ENCODE results near the gene USH2A. TPM values are rescaled to one million over a fixed set of nuclear protein-coding genes. Genes with fewer than 3 reads are reported as not detected.

Gene USH2A
- total RNA-seq, 1 donor from 2014 or later, result not detected

DNA sequence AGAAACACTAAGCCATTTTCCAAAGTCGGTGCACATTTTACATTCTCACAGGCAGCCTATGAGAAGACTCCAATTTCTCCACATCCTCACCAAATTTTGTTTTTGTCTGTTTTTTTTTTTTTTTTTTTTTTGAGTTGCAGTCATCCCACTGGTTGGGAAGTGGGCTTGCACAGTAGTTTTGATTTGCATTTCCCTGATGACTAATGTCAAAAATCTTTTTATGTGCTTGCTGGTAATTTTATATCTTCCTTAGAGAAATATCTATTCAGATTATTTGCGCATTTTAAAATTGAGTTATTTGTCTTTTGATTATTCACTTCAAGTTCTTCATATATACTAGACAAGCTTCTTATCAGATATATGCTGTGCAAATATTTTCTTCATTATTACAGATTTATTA, 141.5 kb downstream of the USH2A start:
- Histone ChIP-seq H3K27me3 (ENCODE audit: control insufficient read depth, insufficient read depth, low read length) (no peaks in the 10 kb centered on the region), H3K36me3 (ENCODE audit: control insufficient read depth, insufficient read depth, low read length) (no peaks in the 10 kb centered on the region), H3K4me3 (ENCODE audit: low read depth, low read length) (no peak overlapping the region)
- TF ChIP-seq, protein P1, sequence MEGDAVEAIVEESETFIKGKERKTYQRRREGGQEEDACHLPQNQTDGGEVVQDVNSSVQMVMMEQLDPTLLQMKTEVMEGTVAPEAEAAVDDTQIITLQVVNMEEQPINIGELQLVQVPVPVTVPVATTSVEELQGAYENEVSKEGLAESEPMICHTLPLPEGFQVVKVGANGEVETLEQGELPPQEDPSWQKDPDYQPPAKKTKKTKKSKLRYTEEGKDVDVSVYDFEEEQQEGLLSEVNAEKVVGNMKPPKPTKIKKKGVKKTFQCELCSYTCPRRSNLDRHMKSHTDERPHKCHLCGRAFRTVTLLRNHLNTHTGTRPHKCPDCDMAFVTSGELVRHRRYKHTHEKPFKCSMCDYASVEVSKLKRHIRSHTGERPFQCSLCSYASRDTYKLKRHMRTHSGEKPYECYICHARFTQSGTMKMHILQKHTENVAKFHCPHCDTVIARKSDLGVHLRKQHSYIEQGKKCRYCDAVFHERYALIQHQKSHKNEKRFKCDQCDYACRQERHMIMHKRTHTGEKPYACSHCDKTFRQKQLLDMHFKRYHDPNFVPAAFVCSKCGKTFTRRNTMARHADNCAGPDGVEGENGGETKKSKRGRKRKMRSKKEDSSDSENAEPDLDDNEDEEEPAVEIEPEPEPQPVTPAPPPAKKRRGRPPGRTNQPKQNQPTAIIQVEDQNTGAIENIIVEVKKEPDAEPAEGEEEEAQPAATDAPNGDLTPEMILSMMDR (IDR thresholded peaks at IDR 0.05; ENCODE audit: insufficient read depth, low read length, poor library complexity, severe bottlenecking), result no peak
- no peak for DNase-seq (ENCODE audit: low read depth)

DNA sequence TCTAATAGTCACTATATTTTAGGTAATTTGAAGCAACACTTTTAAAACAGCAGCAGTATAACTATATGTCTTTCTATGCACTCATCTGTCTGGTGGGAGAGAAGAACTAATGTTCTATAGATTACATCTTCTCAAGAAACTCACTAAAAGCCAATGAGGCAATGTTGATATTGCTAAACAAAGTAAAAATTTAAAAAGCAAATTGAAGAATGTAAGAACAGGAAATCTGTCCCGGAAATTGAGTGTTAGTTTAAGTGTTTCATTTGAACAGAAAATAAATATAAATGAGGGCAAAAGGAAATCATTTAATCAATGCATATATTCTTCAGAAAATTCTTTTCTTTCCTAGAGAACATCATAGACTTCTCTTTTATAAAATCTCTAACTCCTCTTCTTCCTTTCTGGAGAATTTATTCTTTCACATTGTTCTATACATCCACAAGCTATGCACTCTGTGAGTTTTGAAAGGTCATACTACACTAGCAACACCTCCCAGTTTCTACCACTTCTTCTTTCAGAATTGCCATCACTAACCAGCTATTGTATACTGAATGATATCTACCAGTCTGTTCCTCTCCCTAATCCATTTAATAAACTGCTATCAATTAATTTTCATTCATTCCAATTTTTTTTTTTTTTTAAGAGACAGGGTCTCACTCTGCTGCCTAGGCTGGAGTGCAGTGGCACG, 153.0 kb downstream of the USH2A start:
- no peaks in the 10 kb centered on the region for H3K27me3 ChIP-seq (ENCODE audit: control insufficient read depth, insufficient read depth, low read length)
- TF ChIP-seq, protein P1 (IDR thresholded peaks at IDR 0.05; ENCODE audit: insufficient read depth, low read length, poor library complexity, severe bottlenecking), result no peak
- no peak overlapping the region for H3K4me3 ChIP-seq (ENCODE audit: low read depth, low read length)
- no peak for DNase-seq (ENCODE audit: low read depth)
- H3K36me3 ChIP-seq (ENCODE audit: control insufficient read depth, insufficient read depth, low read length), result no peaks in the 10 kb centered on the region

DNA sequence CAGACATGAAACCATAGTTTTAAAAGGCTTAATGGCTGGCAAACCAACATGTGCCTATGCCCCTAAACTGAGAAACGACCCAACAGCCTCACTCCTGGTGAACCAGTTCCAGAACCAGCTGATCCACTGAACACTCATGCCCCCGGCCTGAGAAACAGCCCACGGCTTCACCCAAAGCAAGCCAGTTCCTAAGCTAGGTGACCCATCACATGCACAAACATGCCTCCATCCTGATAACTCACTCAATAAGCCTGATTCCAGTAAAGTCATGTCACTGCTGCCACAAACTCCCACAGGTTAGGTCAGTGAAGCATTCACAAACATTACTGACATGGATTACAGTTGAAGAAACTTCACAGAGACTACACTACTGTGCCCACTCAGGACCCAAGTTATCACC, 161.6 kb downstream of the USH2A start:
- no peaks in the 10 kb centered on the region for H3K27me3 ChIP-seq (ENCODE audit: control insufficient read depth, insufficient read depth, low read length)
- TF ChIP-seq, protein P1 (IDR thresholded peaks at IDR 0.05; ENCODE audit: insufficient read depth, low read length, poor library complexity, severe bottlenecking), result no peak
- DNase-seq (ENCODE audit: low read depth), result no peak
- H3K36me3 ChIP-seq (ENCODE audit: control insufficient read depth, insufficient read depth, low read length), result no peaks in the 10 kb centered on the region
- H3K4me3 ChIP-seq (ENCODE audit: low read depth, low read length), result no peak overlapping the region

DNA sequence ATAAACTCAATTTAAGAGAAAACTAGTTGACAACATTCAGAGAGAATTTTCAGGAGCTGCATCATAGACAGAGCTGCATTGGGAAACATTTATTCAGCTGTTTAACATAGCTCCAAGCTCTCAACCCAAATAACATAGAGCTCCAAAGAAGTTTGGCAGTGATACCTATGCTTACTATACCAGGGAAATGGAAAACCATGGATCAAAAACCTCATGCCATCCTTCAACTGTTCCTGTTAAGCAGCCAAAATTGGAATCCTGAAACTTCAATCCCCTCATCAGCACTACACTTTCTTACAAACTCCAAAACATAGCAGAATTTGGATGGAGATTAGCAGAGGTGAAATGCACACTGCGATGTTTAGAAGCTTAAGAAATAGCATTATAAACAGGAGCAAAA, 164.4 kb downstream of the USH2A start:
- DNase-seq (ENCODE audit: low read depth), result no peak
- Histone ChIP-seq H3K4me3 (ENCODE audit: low read depth, low read length) (no peak overlapping the region), H3K27me3 (ENCODE audit: control insufficient read depth, insufficient read depth, low read length) (no peaks in the 10 kb centered on the region), H3K36me3 (ENCODE audit: control insufficient read depth, insufficient read depth, low read length) (no peaks in the 10 kb centered on the region)
- TF ChIP-seq, protein P1 (IDR thresholded peaks at IDR 0.05; ENCODE audit: insufficient read depth, low read length, poor library complexity, severe bottlenecking), result no peak

DNA sequence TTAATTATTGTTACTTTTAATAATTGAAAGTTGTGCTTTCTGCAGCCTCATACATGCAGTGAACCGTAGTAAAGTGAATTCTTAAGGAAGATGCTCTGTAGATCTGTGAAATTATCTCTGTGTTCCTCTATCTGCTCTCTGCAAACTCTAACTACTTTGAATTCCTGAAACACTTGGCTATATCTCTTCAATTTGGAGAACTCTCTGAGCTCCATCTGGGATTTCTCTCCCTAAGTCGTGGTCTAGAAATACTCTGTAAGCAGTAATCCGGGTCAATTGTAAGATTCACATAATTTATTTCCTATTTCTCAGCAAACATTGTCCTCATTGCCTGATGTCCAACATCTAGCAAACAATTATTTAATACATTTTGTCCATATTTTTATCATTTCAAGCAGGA, 164.9 kb downstream of the USH2A start:
- DNase-seq (ENCODE audit: low read depth), result no peak
- Histone ChIP-seq H3K36me3 (ENCODE audit: control insufficient read depth, insufficient read depth, low read length) (no peaks in the 10 kb centered on the region), H3K27me3 (ENCODE audit: control insufficient read depth, insufficient read depth, low read length) (no peaks in the 10 kb centered on the region), H3K4me3 (ENCODE audit: low read depth, low read length) (no peak overlapping the region)
- TF ChIP-seq, protein P1 (IDR thresholded peaks at IDR 0.05; ENCODE audit: insufficient read depth, low read length, poor library complexity, severe bottlenecking), result no peak

DNA sequence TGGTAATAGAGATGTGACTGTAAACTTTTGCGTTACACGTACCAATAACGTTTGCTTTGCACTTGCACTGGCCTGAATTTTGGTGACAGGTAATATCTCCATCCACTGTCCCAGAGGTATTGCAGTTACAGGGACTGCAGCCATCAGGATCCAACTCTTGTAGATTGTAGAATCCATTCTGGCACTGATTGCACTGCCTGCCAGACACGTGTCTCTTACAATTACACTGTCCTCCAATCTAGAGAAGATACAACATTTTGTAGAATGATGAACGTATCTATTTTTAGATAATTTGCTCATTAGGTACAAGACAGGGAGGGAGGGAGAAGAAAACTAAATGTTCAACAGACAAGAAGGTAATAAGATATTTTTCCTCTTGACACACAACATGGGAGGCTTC, 172.4 kb downstream of the USH2A start:
- H3K4me3 ChIP-seq (ENCODE audit: low read depth, low read length), result no peak overlapping the region
- no peak for DNase-seq (ENCODE audit: low read depth)

More for the DNA sequence above, 172.4 kb downstream of the USH2A start:
- Histone ChIP-seq H3K36me3 (ENCODE audit: control insufficient read depth, insufficient read depth, low read length) (no peaks in the 10 kb centered on the region), H3K27me3 (ENCODE audit: control insufficient read depth, insufficient read depth, low read length) (no peaks in the 10 kb centered on the region)
- TF ChIP-seq, protein P1 (IDR thresholded peaks at IDR 0.05; ENCODE audit: insufficient read depth, low read length, poor library complexity, severe bottlenecking), result no peak
